VCaP (cell line): Measurements from ENCODE around the gene MGAT2.
A peak's percentile ranks its signal among the peaks of the same experiment; 100 is the strongest.

Experiments
- H3K27ac ChIP-seq: fragments of 450-650 bp; 2 replicates; pipeline ENCODE4 v1.5.1; 2017
- TF ChIP-seq, protein P1 (sequence below): fragments of 450-650 bp; conservative IDR thresholded peaks from 2 replicates; pipeline ENCODE4 v1.5.1; 2017; ENCODE audit warnings: mild to moderate bottlenecking, moderate library complexity

The MGAT2 gene

GRCh38 chr14:49594347-49595091 is 26.1 kb upstream of the MGAT2 start:
- TF ChIP-seq, protein P1, sequence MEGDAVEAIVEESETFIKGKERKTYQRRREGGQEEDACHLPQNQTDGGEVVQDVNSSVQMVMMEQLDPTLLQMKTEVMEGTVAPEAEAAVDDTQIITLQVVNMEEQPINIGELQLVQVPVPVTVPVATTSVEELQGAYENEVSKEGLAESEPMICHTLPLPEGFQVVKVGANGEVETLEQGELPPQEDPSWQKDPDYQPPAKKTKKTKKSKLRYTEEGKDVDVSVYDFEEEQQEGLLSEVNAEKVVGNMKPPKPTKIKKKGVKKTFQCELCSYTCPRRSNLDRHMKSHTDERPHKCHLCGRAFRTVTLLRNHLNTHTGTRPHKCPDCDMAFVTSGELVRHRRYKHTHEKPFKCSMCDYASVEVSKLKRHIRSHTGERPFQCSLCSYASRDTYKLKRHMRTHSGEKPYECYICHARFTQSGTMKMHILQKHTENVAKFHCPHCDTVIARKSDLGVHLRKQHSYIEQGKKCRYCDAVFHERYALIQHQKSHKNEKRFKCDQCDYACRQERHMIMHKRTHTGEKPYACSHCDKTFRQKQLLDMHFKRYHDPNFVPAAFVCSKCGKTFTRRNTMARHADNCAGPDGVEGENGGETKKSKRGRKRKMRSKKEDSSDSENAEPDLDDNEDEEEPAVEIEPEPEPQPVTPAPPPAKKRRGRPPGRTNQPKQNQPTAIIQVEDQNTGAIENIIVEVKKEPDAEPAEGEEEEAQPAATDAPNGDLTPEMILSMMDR = no peak
- H3K27ac ChIP-seq = peak overlapping the region; percentile 62

DNA sequence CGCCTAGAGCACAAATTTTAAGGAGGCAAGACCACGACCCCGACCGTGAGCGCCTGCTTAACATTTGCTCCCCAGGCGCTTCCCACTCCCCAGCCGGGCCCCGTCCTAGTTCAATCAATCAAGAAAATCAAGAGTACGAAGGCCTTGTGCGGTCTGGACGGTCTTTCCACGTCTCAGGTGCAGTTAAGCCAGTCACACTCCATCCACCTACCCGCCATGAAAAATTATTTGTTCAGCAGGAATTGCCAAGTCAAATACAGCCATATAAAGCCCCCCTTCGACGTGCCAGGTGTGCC is 22.5 kb upstream of the MGAT2 start:
- TF ChIP-seq, protein P1 = no peak
- peak overlapping the region; percentile 98 for H3K27ac ChIP-seq

DNA sequence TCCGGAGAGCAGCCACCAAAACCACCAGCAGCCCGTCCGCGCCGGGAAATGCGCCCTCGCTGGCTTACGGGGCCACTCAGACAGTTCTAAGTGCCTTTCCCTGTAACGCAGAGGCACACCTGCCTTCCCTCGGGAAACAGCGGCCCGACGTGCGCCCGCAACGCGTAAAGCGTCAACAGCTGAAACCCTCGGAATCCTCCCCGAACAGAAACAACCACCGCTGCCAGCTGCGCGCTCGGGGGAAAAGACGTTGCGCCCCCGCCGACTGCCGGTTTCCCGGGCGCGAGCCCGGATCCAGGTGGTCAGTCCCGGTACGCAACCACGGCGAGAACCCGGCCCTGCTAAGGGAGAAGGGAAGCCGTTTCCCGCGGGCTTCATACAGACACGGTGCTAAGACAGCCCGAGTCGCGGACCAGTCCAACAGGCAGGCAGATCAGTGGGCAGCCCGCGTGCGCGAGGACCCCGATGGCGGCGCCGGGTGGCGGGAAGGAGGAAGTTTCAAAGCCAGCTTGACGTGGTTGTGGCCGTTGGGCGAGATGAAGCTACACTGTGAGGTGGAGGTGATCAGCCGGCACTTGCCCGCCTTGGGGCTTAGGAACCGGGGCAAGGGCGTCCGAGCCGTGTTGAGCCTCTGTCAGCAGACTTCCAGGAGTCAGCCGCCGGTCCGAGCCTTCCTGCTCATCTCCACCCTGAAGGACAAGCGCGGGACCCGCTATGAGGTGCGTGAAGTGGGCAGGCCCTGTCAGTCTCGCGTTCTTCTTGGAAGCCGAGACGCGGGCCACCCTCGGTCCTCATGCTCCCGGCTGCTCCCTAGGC is 21.9 kb upstream of the MGAT2 start, which contains the start of gene LRR1:
Gene LRR1, plus strand, starts transcription at position 456 of the 816 bp plus-strand sequence. Its CDS starts 81 bp downstream, at position 537.
- TF ChIP-seq, protein P1 = no peak
- H3K27ac ChIP-seq = peak within 1 kb of the TSS; percentile 98

- TF ChIP-seq, protein P1 = no peak
- H3K27ac ChIP-seq = no peak overlapping the region
These were observed 13.0 kb upstream of the MGAT2 start for GRCh38 chr14:49607583-49607982.

DNA sequence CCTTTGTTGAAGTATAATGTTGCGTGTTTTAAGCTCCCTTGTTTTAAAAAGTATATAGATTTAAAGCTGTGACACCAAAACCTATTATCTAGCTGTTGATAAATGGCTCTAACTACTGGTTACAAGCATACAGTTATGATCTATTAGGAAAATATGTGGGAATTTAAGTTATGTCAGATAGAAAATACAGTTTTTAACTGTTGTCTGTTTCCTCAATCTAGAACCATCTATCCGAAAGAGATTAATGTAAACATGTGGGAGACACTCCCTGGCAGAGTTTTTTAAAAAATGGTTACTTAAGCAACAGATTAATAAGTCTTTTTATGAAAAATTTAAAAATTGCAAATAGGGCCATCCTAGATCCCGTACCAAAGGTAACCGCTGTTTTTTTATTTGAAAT is 8.3 kb upstream of the MGAT2 start:
- no peak overlapping the region for H3K27ac ChIP-seq
- TF ChIP-seq, protein P1 = no peak

- TF ChIP-seq, protein P1 = no peak
- H3K27ac ChIP-seq = no peak overlapping the region
These were observed 7.9 kb upstream of the MGAT2 start for GRCh38 chr14:49612671-49613070.

DNA sequence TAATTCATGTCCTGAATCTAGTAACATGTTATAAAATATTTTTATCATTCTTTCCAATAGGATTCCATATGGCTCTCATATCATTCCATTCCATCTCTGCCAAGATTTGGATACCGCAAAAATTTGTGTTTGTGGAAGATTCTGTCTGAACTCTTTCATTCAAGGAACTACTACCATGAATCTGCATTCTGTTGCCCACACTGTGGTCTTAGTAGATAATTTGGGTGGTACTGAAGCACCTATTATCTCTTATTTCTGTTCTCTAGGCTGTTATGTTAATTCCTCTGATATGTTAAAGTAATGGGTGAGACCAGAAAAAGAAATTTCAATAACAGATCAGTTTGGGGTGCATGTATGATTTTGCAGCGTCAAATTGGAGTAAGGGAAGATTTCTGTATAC is 6.4 kb upstream of the MGAT2 start:
- no peak overlapping the region for H3K27ac ChIP-seq
- TF ChIP-seq, protein P1 = no peak
